PFSK-1 (cell line): ENCODE data around the gene OSGIN1.

Experiments
- FOXP2 ChIP-seq: optimal IDR thresholded peaks from 2 replicates; pipeline ENCODE3; 2011; ENCODE audit warnings: borderline replicate concordance, control low read depth, inconsistent platforms; ENCODE audit not compliant: insufficient read depth; ENCODE audit errors: extremely low read length, extremely low read depth
- POLR2AphosphoS5 ChIP-seq: IDR thresholded peaks from 2 replicates; pipeline ENCODE4 v1.6.1; 2012; ENCODE audit warnings: low read depth, mild to moderate bottlenecking, control low read depth, low read length, moderate library complexity
- SIN3A ChIP-seq: IDR thresholded peaks from 2 replicates; pipeline ENCODE4 v1.6.1; 2012; ENCODE audit warnings: mild to moderate bottlenecking, low read length, moderate library complexity, borderline replicate concordance; ENCODE audit not compliant: insufficient read depth
- TAF1 ChIP-seq: IDR thresholded peaks from 2 replicates; pipeline ENCODE4 v1.6.1; 2012; ENCODE audit warnings: low read length, control low read depth, borderline replicate concordance; ENCODE audit not compliant: insufficient read depth
- TF ChIP-seq, protein P1 (sequence below), 2 experiments: IDR thresholded peaks; 2 replicates each; pipeline versions ENCODE4 v1.6.1 to v1.8.0; 2011 to 2012; ENCODE audit warnings: low read depth in 2 of 2, low read length in 2 of 2, control low read depth in 1 of 2, inconsistent platforms in 1 of 2, mild to moderate bottlenecking in 1 of 2, moderate library complexity in 1 of 2; ENCODE audit not compliant: insufficient read depth in 1 of 2

OSGIN1 gene

DNA sequence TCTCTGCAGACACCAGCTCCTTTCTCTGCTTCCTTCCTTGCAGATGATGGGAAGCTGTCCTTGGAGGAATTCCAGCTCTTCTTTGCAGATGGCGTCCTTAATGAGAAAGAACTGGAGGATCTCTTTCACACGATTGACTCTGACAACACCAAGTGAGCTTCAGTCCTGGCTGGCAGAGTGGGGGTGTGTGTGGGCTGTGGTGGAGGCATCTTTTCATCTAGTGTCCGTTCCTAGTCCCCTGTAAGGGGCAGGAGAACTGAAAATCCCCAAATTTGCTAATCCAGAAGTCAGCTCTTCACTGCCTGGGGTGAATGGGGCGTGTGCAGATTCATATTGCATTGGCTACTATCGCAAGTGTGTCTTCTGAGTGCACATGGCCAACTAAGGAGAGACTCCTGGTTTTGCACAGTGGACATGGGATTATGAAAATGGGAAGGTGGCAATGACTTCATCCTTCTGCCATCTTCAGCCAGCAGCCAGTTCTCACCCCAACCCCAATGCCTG is 25.4 kb downstream of the OSGIN1 start:
- TF ChIP-seq POLR2AphosphoS5 (no peak), FOXP2 (no peak), TAF1 (no peak), SIN3A (no peak)
- TF ChIP-seq, protein P1, sequence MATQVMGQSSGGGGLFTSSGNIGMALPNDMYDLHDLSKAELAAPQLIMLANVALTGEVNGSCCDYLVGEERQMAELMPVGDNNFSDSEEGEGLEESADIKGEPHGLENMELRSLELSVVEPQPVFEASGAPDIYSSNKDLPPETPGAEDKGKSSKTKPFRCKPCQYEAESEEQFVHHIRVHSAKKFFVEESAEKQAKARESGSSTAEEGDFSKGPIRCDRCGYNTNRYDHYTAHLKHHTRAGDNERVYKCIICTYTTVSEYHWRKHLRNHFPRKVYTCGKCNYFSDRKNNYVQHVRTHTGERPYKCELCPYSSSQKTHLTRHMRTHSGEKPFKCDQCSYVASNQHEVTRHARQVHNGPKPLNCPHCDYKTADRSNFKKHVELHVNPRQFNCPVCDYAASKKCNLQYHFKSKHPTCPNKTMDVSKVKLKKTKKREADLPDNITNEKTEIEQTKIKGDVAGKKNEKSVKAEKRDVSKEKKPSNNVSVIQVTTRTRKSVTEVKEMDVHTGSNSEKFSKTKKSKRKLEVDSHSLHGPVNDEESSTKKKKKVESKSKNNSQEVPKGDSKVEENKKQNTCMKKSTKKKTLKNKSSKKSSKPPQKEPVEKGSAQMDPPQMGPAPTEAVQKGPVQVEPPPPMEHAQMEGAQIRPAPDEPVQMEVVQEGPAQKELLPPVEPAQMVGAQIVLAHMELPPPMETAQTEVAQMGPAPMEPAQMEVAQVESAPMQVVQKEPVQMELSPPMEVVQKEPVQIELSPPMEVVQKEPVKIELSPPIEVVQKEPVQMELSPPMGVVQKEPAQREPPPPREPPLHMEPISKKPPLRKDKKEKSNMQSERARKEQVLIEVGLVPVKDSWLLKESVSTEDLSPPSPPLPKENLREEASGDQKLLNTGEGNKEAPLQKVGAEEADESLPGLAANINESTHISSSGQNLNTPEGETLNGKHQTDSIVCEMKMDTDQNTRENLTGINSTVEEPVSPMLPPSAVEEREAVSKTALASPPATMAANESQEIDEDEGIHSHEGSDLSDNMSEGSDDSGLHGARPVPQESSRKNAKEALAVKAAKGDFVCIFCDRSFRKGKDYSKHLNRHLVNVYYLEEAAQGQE (IDR thresholded peaks at IDR 0.05; ENCODE audit: insufficient read depth in 1 of 2, low read depth in 2 of 2, low read length in 2 of 2): no peak

DNA sequence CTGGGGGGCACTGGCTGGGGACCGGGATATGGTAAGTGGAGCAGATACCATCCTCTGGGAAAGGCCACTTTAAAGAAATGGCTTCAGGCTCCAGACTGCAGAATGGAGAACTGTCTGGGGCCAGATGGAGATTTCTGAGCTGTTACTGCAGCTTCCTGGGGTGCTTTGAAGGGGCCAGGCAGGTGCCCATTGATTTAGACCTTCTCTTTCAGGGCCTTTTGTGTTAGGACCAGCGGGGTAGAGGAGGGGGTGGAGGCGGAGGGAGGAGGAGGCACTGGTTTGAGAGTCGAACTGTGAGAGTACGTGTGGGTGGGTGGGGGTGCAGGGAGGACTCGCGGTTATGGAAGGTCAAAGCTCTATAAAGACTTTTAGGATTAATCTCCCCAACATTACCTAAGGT is 26.4 kb downstream of the OSGIN1 start:
- TF ChIP-seq POLR2AphosphoS5 (no peak), SIN3A (no peak), FOXP2 (no peak), TAF1 (no peak)
- TF ChIP-seq, protein P1 (IDR thresholded peaks at IDR 0.05; ENCODE audit: insufficient read depth in 1 of 2, low read depth in 2 of 2, low read length in 2 of 2): no peak

DNA sequence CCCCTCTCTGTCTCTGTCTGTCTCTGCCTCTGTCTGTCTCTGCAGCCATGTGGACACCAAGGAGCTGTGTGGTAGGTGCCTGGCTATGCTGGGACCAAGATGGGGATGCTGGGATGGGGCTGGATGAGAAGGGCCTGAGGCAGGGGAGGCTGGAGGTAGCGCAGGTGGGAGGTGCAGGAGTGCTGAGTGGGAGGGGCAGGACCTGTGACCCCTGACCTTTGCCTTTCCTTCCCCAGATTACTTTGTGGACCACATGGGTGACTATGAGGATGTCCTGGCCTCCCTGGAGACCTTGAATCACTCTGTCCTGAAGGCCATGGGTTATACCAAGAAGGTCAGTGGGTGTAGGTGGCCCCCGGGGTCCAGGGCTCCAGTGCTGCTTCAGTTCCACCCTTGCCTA is 27.8 kb downstream of the OSGIN1 start:
- no peak for TF ChIP-seq POLR2AphosphoS5
- TF ChIP-seq, protein P1 (IDR thresholded peaks at IDR 0.05; ENCODE audit: insufficient read depth in 1 of 2, low read depth in 2 of 2, low read length in 2 of 2): no peak
- TF ChIP-seq SIN3A: no peak
- no peak for TF ChIP-seq TAF1
- TF ChIP-seq FOXP2: no peak

DNA sequence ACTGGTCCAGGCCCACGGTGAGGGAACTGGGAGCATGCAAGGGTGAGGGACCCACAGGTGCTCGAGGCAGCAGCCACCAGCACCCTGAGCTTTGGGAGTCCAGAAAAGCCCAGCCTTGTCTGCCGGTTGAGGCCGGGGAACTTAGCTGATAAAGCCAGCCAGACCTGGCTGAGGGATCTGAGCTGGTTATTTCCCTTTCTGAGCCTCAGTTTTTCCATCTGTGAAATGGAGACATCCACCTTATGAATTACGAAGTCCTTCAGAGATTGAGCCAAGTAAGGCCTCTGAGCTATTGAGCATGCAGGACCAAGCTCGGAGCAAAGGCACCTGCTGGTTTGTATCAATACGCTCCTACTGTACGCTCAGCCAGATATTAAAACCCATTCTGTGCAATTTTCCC is 28.8 kb downstream of the OSGIN1 start:
- TF ChIP-seq, protein P1 (IDR thresholded peaks at IDR 0.05; ENCODE audit: insufficient read depth in 1 of 2, low read depth in 2 of 2, low read length in 2 of 2): no peak
- TF ChIP-seq SIN3A (no peak), TAF1 (no peak), FOXP2 (no peak), POLR2AphosphoS5 (no peak)

DNA sequence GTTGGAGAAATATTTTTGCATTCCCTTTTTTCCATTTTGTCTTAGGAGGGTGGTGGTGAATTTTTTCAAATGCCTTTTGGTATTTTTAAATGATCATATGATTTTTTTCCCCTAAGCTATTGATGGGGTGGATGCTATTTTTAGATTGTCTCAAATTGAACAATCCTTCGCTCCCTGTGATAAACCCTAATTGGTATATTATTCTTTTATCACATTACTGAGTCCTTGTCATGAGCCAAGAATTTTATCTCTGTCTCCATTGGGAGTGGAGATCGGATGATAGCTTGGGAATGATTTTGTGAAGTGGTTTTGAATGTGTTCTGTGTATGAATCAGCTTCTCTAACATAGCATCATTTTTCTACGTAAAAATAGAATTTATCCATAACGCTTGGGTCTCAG is 30.5 kb downstream of the OSGIN1 start:
- TF ChIP-seq POLR2AphosphoS5: no peak
- TF ChIP-seq FOXP2: no peak
- TF ChIP-seq, protein P1 (IDR thresholded peaks at IDR 0.05; ENCODE audit: insufficient read depth in 1 of 2, low read depth in 2 of 2, low read length in 2 of 2): no peak
- TF ChIP-seq TAF1: no peak
- TF ChIP-seq SIN3A: no peak
